Aorta (tissue), 5 donors: ENCODE data around the gene UMAD1. TPM values are rescaled to one million over a fixed set of nuclear protein-coding genes. Genes with fewer than 3 reads are reported as not detected.
A peak's percentile ranks its signal among the peaks of the same experiment; 100 is the strongest.

ENCODE experiments used
- ATAC-seq: fragments of 200-7000 bp; cut with Tn5 transposase; one replicate; pipeline ENCODE4 v1.9.1; 2022; ENCODE audit warnings: moderate library complexity; ENCODE audit not compliant: low FRiP score
- DNase-seq, 2 donors: peaks; one replicate each; pipeline ENCODE4 v3.0.0-alpha.2; 2020
- H3K27ac ChIP-seq, 2 donors: one replicate each; pipeline ENCODE4 v1.5.1; 2013; ENCODE audit warnings: low read length in 2 of 2, mild to moderate bottlenecking in 2 of 2, moderate library complexity in 2 of 2, control low read depth in 1 of 2, inconsistent platforms in 1 of 2, low read depth in 1 of 2
- H3K27me3 ChIP-seq, 2 donors: one replicate each; pipeline ENCODE4 v1.6.1; 2013; ENCODE audit warnings: control low read depth in 1 of 2, low read length in 1 of 2, mild to moderate bottlenecking in 1 of 2, moderate library complexity in 1 of 2; ENCODE audit not compliant: insufficient read depth in 2 of 2, control insufficient read depth in 1 of 2
- H3K36me3 ChIP-seq, 2 donors: one replicate each; pipeline ENCODE4 v1.6.1; 2013; ENCODE audit warnings: control low read depth in 1 of 2, low read length in 1 of 2, mild to moderate bottlenecking in 1 of 2; ENCODE audit not compliant: insufficient read depth in 2 of 2, control insufficient read depth in 1 of 2
- H3K4me1 ChIP-seq, 2 donors: one replicate each; pipeline ENCODE4 v1.6.1; 2013; ENCODE audit warnings: low read length in 2 of 2, control low read depth in 1 of 2, mild to moderate bottlenecking in 1 of 2, moderate library complexity in 1 of 2; ENCODE audit not compliant: insufficient read depth in 2 of 2, control insufficient read depth in 1 of 2
- H3K4me3 ChIP-seq, 2 donors: one replicate each; pipeline ENCODE4 v1.5.1; 2013; ENCODE audit warnings: low read length in 2 of 2, control low read depth in 1 of 2, mild to moderate bottlenecking in 1 of 2
- H3K9me3 ChIP-seq: one replicate; pipeline ENCODE4 v1.6.1; 2013; ENCODE audit warnings: mild to moderate bottlenecking, low read length; ENCODE audit not compliant: control insufficient read depth
- WGBS, 2 donors: extraction: QIAGEN DNeasy Blood & Tissue Kit; methylation state at CpG; one replicate each; pipeline ENCODE4 v1.1.7; 2013; 5-methylcytosine and 5-hydroxymethylcytosine counted together
- intact Hi-C, 2 donors: fragments of 100-400 bp; cut with DNase I; formaldehyde crosslinking; loops; one replicate each; pipeline versions ENCODE4 v1.14.2 to v1.15.0; 2022
- polyA plus RNA-seq, 2 donors: library from polyadenylated mRNA; stranded (reverse); fragments of 200-250 nt; gene quantifications; one replicate each; pipeline ENCODE4 v1.2.3, GENCODE V29; 2013
- total RNA-seq, 2 donors: library from RNA; stranded (reverse); fragmentation: NEBNext Ultra II Directional; extraction: Animal tissue kit (Norgen Biotek cat#: 25700); gene quantifications; one replicate each; pipeline ENCODE4 v1.2.1, GENCODE V29; 2021
- donor health status: healthy with polysubstance abuse.
- donor health status: Bipolar disorder and iron deficiency.
- donor health status: DM: no; HTN: no; CAD: no.
- donor health status: DM: no; HTN: no; CAD: no.
- donor health status: DM: yes; HTN: yes; CAD: no.

The UMAD1 gene
- total and polyA plus RNA-seq, 4 donors, result 11.8 to 18.9 (median 15.5) TPM

DNA sequence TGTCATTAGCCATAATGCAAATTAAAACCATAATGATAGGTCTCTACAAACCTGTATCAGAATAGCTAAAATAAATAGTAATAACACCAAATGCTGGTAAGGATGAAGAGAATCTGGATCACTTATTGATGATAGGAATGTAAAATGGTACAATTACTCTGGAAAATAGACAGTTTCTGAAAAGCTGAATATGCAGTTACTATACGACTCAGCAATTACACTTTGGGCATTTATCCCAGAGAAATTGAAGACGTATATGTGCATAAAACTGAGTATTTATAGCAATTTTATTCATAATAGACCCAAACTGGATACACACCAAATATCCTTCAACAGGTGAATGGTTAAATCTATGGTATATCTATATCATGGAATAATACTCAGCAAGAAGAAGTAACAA, 69.9 kb downstream of the UMAD1 start:
- no peaks in the 10 kb centered on the region for H3K4me1 ChIP-seq
- H3K27me3 ChIP-seq, result no peaks in the 10 kb centered on the region
- WGBS, 2 donors, result 86 to 87% methylated on average over 2 of the region's 2 CpGs
- H3K9me3 ChIP-seq, result no peaks in the 10 kb centered on the region
- no peak for ATAC-seq
- no peak for DNase-seq
- no peaks in the 10 kb centered on the region for H3K36me3 ChIP-seq
- intact Hi-C loops, result no loop called here
- H3K27ac ChIP-seq, result no peak overlapping the region
- no peak overlapping the region for H3K4me3 ChIP-seq

DNA sequence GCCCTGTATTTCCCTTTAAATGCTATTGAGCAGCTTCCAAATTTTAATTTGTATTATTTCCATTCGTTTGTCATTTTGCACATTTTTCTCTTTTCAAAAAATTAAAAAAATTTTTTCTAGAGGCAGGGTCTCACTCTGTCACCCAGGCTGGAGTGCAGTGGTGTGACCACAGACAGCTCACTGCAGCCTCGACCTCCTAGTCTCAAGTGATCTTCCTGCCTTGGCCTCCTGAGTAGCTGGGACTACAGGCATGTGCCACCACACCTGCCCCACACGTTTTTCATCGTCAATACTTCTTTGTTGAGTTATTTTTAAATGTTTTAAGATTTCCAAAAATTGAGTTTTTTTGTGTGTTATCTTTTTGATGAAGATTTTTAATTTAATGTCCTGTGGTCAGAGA, 73.2 kb downstream of the UMAD1 start:
- H3K4me1 ChIP-seq, result no peaks in the 10 kb centered on the region
- 94% methylated on average over 4 of the region's 4 CpGs for WGBS, 2 donors
- no peak overlapping the region for H3K4me3 ChIP-seq
- H3K27ac ChIP-seq, result no peak overlapping the region
- no peaks in the 10 kb centered on the region for H3K27me3 ChIP-seq
- intact Hi-C loops, result no loop called here
- H3K36me3 ChIP-seq, result no peaks in the 10 kb centered on the region
- no peak for ATAC-seq
- DNase-seq, result no peak
- no peaks in the 10 kb centered on the region for H3K9me3 ChIP-seq

GRCh38 chr7:7718492-7718891, 77.9 kb downstream of the UMAD1 start, which contains the start of gene RPA3:
TSS of gene RPA3 (minus strand) at chr7:7718607. CDS start at chr7:7640418, 78,189 bp downstream.
- intact Hi-C loops, result no loop called here
- WGBS, 2 donors, result 87 to 88% methylated on average over 1 of the region's 1 CpG

DNA sequence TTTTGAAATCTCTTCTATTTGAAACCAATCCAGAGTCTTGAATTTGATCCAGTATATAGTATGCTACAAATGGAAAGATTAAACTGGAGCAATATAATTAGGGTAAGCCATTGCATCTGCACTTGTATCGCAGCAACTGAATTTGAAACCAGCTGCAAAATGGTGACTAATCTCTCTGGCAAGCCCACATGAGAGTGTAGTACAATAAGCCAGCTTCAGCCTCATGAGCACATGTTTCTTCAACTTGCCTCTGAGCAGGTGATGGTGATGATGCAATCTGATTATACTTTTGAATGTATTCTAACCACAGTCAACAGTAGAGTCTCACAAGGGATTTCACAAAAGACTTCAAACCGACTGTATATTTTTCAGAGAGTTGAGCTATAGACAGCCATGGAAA, 78.7 kb downstream of the UMAD1 start:
- peaks cover 0 to 6% of the 10 kb centered on the region in 2 donors for H3K36me3 ChIP-seq
- intact Hi-C loops, result no loop called here
- no peak overlapping the region for H3K27ac ChIP-seq
- 64 to 69% methylated on average over 2 of the region's 2 CpGs for WGBS, 2 donors
- ATAC-seq (peak; percentile 19), DNase-seq (no peak)
- no peaks in the 10 kb centered on the region for H3K4me1 ChIP-seq
- H3K9me3 ChIP-seq, result no peaks in the 10 kb centered on the region
- no peaks in the 10 kb centered on the region for H3K27me3 ChIP-seq
- H3K4me3 ChIP-seq, result no peak overlapping the region

More at GRCh38 chr7:7718492-7718891, 77.9 kb downstream of the UMAD1 start, which contains the start of gene RPA3:
- Histone ChIP-seq H3K36me3 (peaks cover 0 to 6% of the 10 kb centered on the region in 2 donors), H3K27ac (no peak within 1 kb of the TSS), H3K4me3 (no peak within 1 kb of the TSS), H3K27me3 (no peaks in the 10 kb centered on the region), H3K4me1 (no peaks in the 10 kb centered on the region), H3K9me3 (no peaks in the 10 kb centered on the region)
- ATAC-seq (no peak), DNase-seq (no peak)

DNA sequence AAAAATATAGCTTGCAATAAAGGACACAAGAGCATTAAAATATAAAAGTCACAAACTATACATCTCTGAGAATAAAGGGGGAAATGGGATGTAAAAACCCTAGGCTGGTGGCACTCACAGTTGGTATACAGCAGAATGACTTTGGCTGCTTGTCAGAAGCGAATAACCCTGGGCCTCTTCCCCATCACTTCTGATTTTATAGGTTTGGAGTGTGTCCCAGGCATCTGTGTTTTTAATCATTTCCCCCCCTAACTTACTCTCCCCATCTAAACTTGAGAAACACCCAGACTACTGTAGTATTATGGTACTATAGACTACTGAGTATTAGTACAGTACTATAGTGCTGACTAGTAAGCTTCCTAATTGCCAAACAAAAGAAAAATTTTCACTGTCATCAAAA, 79.6 kb downstream of the UMAD1 start:
- Histone ChIP-seq H3K27me3 (no peaks in the 10 kb centered on the region), H3K27ac (no peak overlapping the region), H3K4me3 (no peak overlapping the region)

DNA sequence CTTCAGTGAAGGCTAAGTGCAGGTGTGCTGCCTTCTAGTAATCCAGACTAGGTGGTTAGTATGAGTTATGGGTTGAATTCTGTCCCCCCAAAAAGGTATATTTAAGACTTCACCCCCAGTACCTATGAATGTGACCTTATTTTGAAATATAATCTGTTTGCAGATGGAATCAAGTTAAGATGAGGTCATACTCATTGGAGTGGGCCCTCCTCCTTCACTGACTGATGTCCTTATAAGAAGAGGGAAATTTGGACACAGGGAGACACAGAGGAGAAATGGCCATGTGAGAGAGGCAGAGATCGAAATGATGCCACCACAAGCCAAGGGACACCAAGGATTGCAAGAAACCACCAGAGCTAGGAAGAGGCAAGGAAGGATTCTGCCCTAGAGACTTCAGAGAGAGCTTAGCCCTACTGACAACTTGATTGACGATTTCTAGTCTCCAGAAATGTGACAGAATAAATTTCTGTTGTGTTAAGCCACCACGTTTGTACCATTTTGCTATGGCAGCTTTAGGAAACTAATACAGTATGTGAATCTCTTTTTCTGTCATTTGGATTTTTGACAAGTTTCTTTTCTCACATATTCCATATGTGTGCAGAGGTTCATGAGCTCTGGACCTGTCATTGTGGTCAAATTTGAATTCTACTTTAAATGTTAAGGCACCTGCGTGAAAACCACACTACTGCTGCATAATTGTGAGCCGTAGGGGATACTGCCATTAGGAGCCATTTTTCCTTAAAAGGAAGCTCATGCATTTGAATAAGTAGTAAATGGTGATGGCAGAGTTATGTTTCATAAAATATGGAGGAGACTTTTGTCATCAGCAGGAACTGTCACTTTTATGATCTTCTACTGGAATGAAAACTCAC, 80.4 kb downstream of the UMAD1 start:
- Histone ChIP-seq H3K36me3 (peaks cover 0 to 6% of the 10 kb centered on the region in 2 donors), H3K4me3 (no peak overlapping the region), H3K4me1 (no peaks in the 10 kb centered on the region), H3K27me3 (no peaks in the 10 kb centered on the region), H3K27ac (no peak overlapping the region), H3K9me3 (no peaks in the 10 kb centered on the region)
- DNase-seq (no peak), ATAC-seq (no peak)
- intact Hi-C loops, result no loop called here
- WGBS, 2 donors, result 94 to 95% methylated on average over 5 of the region's 5 CpGs

More for the DNA sequence above, 79.6 kb downstream of the UMAD1 start:
- no peak for DNase-seq
- intact Hi-C loops, result no loop called here
- H3K36me3 ChIP-seq, result peaks cover 0 to 6% of the 10 kb centered on the region in 2 donors
- no peak for ATAC-seq
- no peaks in the 10 kb centered on the region for H3K9me3 ChIP-seq
- 94 to 96% methylated on average over 1 of the region's 1 CpG for WGBS, 2 donors
- H3K4me1 ChIP-seq, result no peaks in the 10 kb centered on the region

GRCh38 chr7:7731732-7732131, 91.2 kb downstream of the UMAD1 start:
- Histone ChIP-seq H3K9me3 (no peaks in the 10 kb centered on the region), H3K36me3 (no peaks in the 10 kb centered on the region), H3K4me1 (peaks cover 0 to 2% of the 10 kb centered on the region in 2 donors), H3K27ac (no peak overlapping the region), H3K27me3 (no peaks in the 10 kb centered on the region), H3K4me3 (no peak overlapping the region)
- ATAC-seq, result no peak
- no peak for DNase-seq
- intact Hi-C loops, result no loop called here

DNA sequence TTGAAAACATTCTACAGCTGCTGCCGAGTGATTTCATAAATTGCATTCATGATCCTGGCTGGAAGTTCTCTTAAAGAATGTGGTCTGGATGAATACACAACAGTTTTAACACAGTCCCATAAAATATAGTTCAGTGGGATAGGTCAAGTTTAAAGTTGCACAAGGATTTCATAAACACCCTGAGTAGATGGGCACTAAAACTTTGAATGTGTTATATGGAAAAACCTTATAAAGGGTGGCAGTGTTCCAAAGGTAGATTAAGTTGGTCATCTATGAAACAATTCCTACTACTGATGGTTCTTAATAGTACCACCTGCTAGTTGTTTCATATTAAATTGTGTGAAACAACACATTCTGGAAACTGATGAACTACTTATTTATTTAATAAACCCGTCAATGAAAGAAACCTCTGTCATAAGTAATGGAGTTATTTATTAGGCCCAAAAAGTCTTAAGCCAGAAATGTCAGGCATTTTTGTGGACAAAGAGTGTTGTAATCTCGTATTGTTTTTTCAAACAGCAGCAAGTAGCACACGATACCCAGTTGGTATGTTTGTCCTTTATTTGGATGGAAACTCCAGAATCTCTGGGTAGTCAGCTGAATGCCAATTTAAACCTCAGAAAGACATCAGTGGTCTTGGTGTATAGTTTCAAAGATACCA, 92.2 kb downstream of the UMAD1 start:
- no peak overlapping the region for H3K27ac ChIP-seq
- no peaks in the 10 kb centered on the region for H3K36me3 ChIP-seq
- no peak for DNase-seq
- 23 to 36% methylated on average over 4 of the region's 4 CpGs for WGBS, 2 donors
- intact Hi-C loops, result no loop called here
- no peaks in the 10 kb centered on the region for H3K9me3 ChIP-seq
- no peak for ATAC-seq
- H3K4me3 ChIP-seq, result no peak overlapping the region
- H3K4me1 ChIP-seq, result peaks cover 0 to 2% of the 10 kb centered on the region in 2 donors
- no peaks in the 10 kb centered on the region for H3K27me3 ChIP-seq

GRCh38 chr7:7736671-7737070, 96.1 kb downstream of the UMAD1 start:
- no peaks in the 10 kb centered on the region for H3K9me3 ChIP-seq
- ATAC-seq, result no peak
- intact Hi-C loops, result no loop called here
- H3K36me3 ChIP-seq, result no peaks in the 10 kb centered on the region
- H3K4me3 ChIP-seq, result no peak overlapping the region
- no peak overlapping the region for H3K27ac ChIP-seq
- 90 to 95% methylated on average over 2 of the region's 2 CpGs for WGBS, 2 donors
- no peaks in the 10 kb centered on the region for H3K27me3 ChIP-seq
- no peak for DNase-seq
- H3K4me1 ChIP-seq, result peaks cover 0 to 2% of the 10 kb centered on the region in 2 donors
